PFSK-1 (cell line): ENCODE results near the gene ANO8.

Experiments
- FOXP2 ChIP-seq: optimal IDR thresholded peaks from 2 replicates; pipeline ENCODE3; 2011; ENCODE audit warnings: borderline replicate concordance, control low read depth, inconsistent platforms; ENCODE audit not compliant: insufficient read depth; ENCODE audit errors: extremely low read length, extremely low read depth
- POLR2AphosphoS5 ChIP-seq: IDR thresholded peaks from 2 replicates; pipeline ENCODE4 v1.6.1; 2012; ENCODE audit warnings: low read depth, mild to moderate bottlenecking, control low read depth, low read length, moderate library complexity
- REST ChIP-seq, 2 experiments: IDR thresholded peaks; 2 replicates each; pipeline versions ENCODE4 v1.6.1 to v1.8.0; 2011 to 2012; ENCODE audit warnings: low read depth in 2 of 2, low read length in 2 of 2, control low read depth in 1 of 2, inconsistent platforms in 1 of 2, mild to moderate bottlenecking in 1 of 2, moderate library complexity in 1 of 2; ENCODE audit not compliant: insufficient read depth in 1 of 2

- TF ChIP-seq FOXP2 (no peak), REST (IDR thresholded peaks at IDR 0.05; ENCODE audit: insufficient read depth in 1 of 2, low read depth in 2 of 2, low read length in 2 of 2) (no peak), POLR2AphosphoS5 (no peak)
Observed at GRCh38 chr19:17333611-17334413, 843 bp downstream of the ANO8 start.
